ENCODE measurements around the gene ETFBKMT. TPM values are rescaled to one million over a fixed set of nuclear protein-coding genes. Genes with fewer than 3 reads are reported as not detected.

ETFBKMT gene
- total and polyA plus RNA-seq, 2 of the 4 experiments (the other 2 are of a cell fraction) = 1.2 to 2.5 TPM

DNA sequence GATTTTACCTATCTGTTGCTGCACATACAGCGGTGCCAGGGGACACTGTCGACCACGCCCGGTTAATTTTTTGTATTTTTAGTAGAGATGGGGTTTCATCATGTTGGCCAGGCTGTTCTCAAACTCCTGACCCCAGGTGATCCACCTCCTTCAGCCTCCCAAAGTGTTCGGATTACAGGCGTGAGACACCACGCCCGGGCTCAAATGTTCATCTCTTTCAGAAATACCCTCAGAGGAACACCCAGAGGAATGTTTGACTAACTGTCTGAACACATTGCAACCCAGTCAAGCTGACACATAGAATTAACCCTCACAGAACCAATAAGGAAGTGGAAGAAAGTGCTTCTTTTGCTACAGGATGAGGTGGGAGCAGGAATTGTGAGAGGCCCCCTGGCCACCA, 15.0 kb upstream of the ETFBKMT start:
- H2AK9ac ChIP-seq (replicated peaks; ENCODE audit: low read depth, low read length, poor library complexity) = no peak overlapping the region
- no peak overlapping the region for H3K4me3 ChIP-seq (ENCODE audit: insufficient read depth, low read depth, low read length)
- H4K20me1 ChIP-seq (ENCODE audit: insufficient read depth, low read length) = no peaks in the 10 kb centered on the region
- H3K4me2 ChIP-seq (ENCODE audit: low read depth, low read length) = no peak overlapping the region
- no peak overlapping the region for H2BK20ac ChIP-seq (ENCODE audit: low read depth, low read length)
- H4K91ac ChIP-seq (ENCODE audit: insufficient read depth, low read depth, low read length) = no peak overlapping the region
- ChIA-PET POLR2A (ENCODE audit: unreplicated experiment) (no interaction called here), CTCF (no interaction called here)
- no peak for TF ChIP-seq ELK1 (IDR thresholded peaks at IDR 0.05; ENCODE audit: borderline replicate concordance, low read depth, low read length)
- no peak for TF ChIP-seq CEBPB (IDR thresholded peaks at IDR 0.05; ENCODE audit: low read depth, low read length)
- no peak for TF ChIP-seq USF2 (IDR thresholded peaks at IDR 0.05; ENCODE audit: low read depth, low read length)
- TF ChIP-seq, protein P1, sequence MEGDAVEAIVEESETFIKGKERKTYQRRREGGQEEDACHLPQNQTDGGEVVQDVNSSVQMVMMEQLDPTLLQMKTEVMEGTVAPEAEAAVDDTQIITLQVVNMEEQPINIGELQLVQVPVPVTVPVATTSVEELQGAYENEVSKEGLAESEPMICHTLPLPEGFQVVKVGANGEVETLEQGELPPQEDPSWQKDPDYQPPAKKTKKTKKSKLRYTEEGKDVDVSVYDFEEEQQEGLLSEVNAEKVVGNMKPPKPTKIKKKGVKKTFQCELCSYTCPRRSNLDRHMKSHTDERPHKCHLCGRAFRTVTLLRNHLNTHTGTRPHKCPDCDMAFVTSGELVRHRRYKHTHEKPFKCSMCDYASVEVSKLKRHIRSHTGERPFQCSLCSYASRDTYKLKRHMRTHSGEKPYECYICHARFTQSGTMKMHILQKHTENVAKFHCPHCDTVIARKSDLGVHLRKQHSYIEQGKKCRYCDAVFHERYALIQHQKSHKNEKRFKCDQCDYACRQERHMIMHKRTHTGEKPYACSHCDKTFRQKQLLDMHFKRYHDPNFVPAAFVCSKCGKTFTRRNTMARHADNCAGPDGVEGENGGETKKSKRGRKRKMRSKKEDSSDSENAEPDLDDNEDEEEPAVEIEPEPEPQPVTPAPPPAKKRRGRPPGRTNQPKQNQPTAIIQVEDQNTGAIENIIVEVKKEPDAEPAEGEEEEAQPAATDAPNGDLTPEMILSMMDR (conservative IDR thresholded peaks at IDR 0.05; ENCODE audit: low read depth, low read length) = no peak
- TF ChIP-seq NFE2L2 (IDR thresholded peaks at IDR 0.05; ENCODE audit: low read depth, low read length) = no peak
- no peak for TF ChIP-seq SMC3 (IDR thresholded peaks at IDR 0.05; ENCODE audit: low read depth, low read length)
- no peak for TF ChIP-seq MXI1 (IDR thresholded peaks at IDR 0.05; ENCODE audit: borderline replicate concordance, low read depth, low read length)
- dilution Hi-C loops (cut with HindIII; ENCODE audit: low sequenced_read_pairs, unreplicated experiment) = no loop called here
- H4K8ac ChIP-seq (ENCODE audit: low read depth in 2 of 2, low read length in 2 of 2) = no peak overlapping the region
- intact Hi-C loops (cut with micrococcal nuclease) = no loop called here
- in situ Hi-C loops (cut with MboI; ENCODE audit: low sequenced_read_pairs) = no loop called here
- H2BK5ac ChIP-seq (ENCODE audit: low read depth, low read length, poor library complexity, severe bottlenecking) = no peak overlapping the region
- H4K5ac ChIP-seq (ENCODE audit: low read depth, low read length) = no peak overlapping the region
- no peaks in the 10 kb centered on the region for H3K9me1 ChIP-seq (ENCODE audit: insufficient read depth, low read length)
- H3K9me3 ChIP-seq (ENCODE audit: control insufficient read depth, insufficient read depth, low read length) = no peaks in the 10 kb centered on the region
- no TSS peak for BruUV-seq (replicated peaks)
- peaks cover 10% of the 10 kb centered on the region for H3K27me3 ChIP-seq (ENCODE audit: control insufficient read depth, insufficient read depth, low read length)
- H3K9ac ChIP-seq (ENCODE audit: low read depth, low read length) = no peak overlapping the region
- no peak overlapping the region for H2BK15ac ChIP-seq (ENCODE audit: low read depth, low read length)
- DNase-seq (no peak), ATAC-seq (ENCODE audit: low read depth) (no peak)
- H3K14ac ChIP-seq (replicated peaks; ENCODE audit: low read depth, low read length) = no peak overlapping the region
- H2AFZ ChIP-seq (replicated peaks; ENCODE audit: low read length, poor library complexity) = no peak overlapping the region
- H2BK120ac ChIP-seq (ENCODE audit: low read depth, low read length) = no peak overlapping the region
- no peak overlapping the region for H3K4ac ChIP-seq (ENCODE audit: low read depth, low read length)
- no peak overlapping the region for H3K23ac ChIP-seq (ENCODE audit: low read depth, low read length)
- no peak overlapping the region for H3K18ac ChIP-seq (ENCODE audit: low read depth, low read length)
- H3K79me1 ChIP-seq (ENCODE audit: low read depth in 1 of 2, low read length in 2 of 2) = no peaks in the 10 kb centered on the region
- no CpG with 5 or more reads among the region's 8 CpGs for WGBS, 2 experiments (ENCODE audit: extremely low coverage in 2 of 2, insufficient read length in 1 of 2)
- H3K27ac ChIP-seq (ENCODE audit: insufficient read depth, low read length) = no peak overlapping the region
- no peaks in the 10 kb centered on the region for H3K36me3 ChIP-seq (ENCODE audit: control insufficient read depth, insufficient read depth, low read length)
- H2AK5ac ChIP-seq (ENCODE audit: low read depth, low read length) = no peak overlapping the region
- H3K56ac ChIP-seq (ENCODE audit: extremely low read depth, insufficient read depth, low read length) = no peak overlapping the region
- no peaks in the 10 kb centered on the region for H3K4me1 ChIP-seq (ENCODE audit: control insufficient read depth, insufficient read depth, low read length)
